Measurements from ENCODE around the gene TMEM184A.

TMEM184A gene

GRCh38 chr7:1550005-1550845 is 5.8 kb downstream of the TMEM184A start:
- no peak for DNase-seq (ENCODE audit: low spot score)

GRCh38 chr7:1549357-1550004 is 6.5 kb downstream of the TMEM184A start:
- DNase-seq (ENCODE audit: low spot score), result no peak

- DNase-seq (ENCODE audit: low spot score), result no peak
These were observed 7.1 kb downstream of the TMEM184A start for GRCh38 chr7:1548944-1549343.

- no peak for DNase-seq (ENCODE audit: low spot score)
These were observed 7.6 kb downstream of the TMEM184A start for GRCh38 chr7:1548438-1548831.

GRCh38 chr7:1547777-1548437 is 8.1 kb downstream of the TMEM184A start:
- DNase-seq (ENCODE audit: low spot score), result no peak

DNA sequence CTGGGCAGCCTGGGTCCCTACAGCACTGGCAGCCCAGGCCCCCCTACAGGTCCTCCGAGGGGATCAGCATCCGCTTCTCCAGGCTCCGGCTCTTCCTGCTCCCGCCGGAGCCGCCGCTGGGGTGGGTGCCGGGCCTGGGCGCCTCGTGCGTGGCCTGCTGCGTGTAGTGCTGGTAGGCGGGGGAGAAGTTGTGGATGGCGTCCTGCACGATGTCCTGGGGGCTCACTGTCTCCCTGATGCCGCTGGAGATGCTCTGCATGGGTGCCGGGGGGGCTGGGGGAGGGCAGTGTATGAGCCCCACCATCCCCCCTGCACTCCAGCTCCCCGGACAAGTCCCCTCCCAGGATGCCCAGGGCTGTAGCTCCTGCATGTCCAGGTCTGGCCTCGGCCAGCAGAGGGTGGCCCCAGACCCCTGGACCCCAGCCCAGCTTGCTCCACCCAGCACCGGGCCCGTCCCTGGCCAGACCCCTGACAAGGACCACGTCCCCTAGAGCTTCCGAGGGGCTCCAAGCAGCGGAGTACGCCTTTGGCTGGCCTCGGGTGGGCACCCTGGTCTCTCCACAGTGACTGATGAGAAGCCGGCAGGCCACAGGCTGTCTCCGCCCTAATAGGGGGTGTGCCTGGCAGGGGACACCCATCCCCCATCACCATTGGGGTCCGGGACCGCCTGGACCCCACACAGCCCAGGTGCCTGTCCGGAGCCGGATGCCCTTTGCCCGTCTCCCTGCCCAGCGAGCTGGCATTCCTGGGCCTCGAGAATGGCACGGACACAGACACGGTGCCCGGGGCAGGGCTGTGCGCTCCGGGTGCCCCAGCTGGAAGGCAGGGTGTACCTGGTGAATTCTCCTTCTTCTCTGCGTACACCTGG is 8.9 kb downstream of the TMEM184A start:
- DNase-seq (ENCODE audit: low spot score), result no peak

- no peak for DNase-seq (ENCODE audit: low spot score)
These were observed 9.6 kb downstream of the TMEM184A start for GRCh38 chr7:1546274-1546908.

GRCh38 chr7:1545417-1546246 is 10.4 kb downstream of the TMEM184A start:
- no peak for DNase-seq (ENCODE audit: low spot score)

DNA sequence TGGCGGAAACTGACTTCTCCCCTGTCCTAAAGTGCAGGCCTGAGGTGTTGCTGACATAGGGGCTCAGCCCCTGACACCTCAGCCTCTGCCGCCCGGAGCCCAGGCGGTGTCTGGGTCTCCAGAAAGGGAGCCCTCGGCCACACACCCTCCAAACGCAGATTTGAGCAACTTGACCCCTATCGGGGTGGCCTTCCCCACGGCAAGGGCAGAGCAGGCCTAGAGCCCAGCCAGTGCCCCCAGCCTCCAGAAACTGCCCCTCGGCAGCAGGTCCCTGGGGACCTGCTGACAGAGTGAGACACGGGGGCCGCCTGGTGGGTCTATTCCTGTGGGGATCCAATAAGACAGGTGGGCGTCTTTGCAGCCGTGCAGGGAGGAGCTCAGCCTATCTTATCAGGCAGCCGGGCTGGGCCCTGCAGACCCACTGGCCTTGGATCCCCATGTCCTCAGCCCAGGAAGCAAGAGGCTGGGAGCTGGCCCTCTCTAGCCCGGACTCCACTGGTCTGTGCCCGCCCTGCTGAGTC is 11.0 kb downstream of the TMEM184A start:
- DNase-seq (ENCODE audit: low spot score), result no peak

DNA sequence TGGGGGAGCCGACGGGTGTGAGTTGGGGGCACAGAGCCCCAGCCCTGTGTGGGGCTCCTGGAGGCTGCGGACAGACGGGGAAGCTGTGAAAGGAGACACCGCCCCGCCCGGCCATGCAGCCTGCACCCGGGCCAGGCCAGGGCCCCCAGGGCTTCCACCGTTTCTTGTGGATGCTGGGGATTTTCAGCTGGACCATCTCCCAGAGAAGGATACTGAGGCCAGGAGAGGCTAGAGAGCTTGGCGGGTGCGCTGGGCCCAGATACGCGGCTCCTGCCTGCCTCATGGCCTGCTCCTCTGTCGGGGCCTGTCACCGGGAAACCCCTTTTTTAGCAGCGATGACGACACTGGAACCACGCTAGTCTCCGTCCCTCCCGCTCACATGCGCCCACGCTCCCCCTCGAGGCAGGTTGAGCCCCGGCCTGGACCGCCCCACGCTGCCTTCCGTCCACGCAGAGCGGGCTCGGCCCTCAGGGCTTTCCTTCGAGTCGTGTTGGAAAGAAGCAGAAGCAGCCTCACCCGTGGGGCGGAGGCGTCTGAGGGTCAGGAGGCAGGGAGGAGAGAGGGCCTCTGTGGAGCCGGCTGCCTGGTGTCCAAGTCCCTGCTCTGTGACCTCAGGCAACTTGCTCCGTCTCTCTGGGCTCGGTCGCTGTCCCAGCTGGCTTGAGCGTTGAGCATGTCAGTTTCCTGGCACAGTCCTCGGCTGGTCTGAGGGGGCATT is 11.7 kb downstream of the TMEM184A start:
- DNase-seq (ENCODE audit: low spot score), result no peak

GRCh38 chr7:1543826-1544177 is 12.2 kb downstream of the TMEM184A start:
- DNase-seq (ENCODE audit: low spot score), result no peak

DNA sequence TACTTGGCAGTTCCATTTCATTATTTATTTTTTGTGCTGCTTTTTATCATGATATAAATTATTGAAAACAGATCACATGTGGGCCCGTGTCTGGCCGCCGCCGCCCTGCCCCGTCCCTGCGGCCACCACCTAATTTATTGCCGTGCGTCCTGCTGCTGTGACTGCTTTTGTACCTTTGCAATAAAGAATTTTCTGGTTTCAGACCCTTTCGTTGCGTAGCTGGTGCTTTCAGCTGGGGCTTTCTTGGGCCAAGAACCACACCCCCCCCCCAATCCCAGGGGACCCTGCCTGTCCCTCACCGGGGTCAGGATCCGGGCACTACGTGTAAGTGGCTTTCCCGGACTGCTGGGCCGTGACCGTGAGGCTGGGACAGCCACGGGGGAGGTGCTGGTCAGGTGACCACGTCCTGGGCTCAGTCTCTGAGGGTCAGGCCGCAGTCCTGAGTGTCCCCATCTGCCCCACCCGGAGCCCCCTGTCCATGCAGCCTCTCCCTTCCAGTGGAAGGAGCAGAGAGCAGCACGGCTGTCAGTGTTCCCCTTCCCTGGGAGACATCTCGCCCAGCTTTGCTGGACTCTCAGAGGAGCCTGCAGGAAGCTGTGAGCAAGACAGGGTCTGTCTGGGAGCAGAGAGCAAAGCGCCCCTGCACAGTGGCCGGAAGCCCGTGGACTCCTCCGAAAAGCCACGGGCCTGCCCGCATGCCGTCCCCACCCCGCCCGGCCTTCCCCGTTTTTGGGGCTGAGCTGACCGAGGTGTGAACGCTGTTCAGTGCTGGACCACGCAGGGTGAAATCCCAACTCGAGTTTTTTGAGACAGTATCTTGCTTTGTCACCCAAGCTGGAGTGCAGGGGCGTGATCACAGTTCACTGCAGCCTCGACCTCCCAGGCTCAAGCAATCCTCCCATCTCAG is 12.9 kb downstream of the TMEM184A start:
- no peak for DNase-seq (ENCODE audit: low spot score)

DNA sequence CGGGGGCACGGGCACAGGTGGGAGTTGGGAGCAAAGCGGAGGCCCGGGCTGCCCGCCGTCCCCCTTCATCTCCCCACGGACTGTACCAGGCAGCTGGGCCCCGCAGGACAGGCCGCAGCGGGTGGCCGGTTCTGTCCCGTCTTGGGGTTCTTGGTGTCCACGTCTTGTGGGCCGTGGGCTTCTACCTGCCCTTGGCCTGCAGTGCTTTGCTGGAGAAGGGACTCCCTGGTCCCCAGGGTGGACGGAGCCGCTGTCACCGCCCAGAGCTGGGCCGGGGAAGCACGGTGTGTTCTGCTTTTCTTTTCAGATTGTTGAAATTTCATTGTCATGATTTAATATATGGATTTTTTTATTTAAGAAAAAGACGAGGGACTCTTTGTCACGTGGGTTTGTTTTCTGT is 13.7 kb downstream of the TMEM184A start:
- no peak for DNase-seq (ENCODE audit: low spot score)

DNA sequence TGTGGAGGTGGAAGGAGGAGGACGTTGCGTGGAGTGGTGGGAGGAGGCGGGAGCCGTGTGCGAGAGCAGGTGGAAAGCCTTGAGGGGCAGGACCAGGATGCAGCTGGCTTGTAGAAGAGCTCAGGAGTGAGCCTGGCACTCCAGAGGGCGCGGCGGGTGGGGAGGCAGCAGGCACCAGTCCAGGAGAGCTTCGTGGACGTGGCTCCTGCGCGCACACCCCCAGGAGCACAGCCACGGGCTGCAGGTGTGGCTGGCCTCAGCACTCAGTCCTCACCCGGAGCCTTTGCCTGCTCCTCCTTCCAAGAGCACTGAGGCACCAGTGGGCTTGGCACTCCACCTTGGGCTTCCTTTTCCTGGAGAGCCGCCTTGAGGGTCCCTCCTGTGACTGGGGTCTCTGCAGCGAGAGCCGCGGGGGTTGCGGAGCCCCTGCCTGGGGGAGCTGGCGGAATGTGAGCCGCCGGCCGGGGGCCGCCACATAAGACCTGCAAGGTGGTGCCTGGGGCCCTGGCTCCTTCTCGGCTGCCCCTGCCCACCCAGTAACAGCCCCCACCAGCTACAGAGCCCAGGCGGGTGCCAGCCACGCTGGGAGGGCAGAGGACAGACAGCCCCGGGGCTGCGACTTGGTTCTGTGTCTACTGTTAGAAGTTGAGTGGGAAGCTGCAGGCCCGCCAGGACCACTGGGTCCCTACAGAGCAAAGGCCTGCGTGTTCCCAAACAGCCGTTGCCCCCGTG is 14.4 kb downstream of the TMEM184A start:
- DNase-seq (ENCODE audit: low spot score), result no peak

GRCh38 chr7:1540776-1541271 is 15.2 kb downstream of the TMEM184A start:
- no peak for DNase-seq (ENCODE audit: low spot score)

GRCh38 chr7:1539882-1540775 is 15.9 kb downstream of the TMEM184A start:
- no peak for DNase-seq (ENCODE audit: low spot score)

All from CD4-positive, alpha-beta T cell treated with Interleukin-15 for 4 hours (primary cell).